GM19239 (cell line): Measurements from ENCODE around the gene PLEKHA7.
"Not testable (repeated sequence)": the region's sequence is repeated elsewhere in the genome, so short reads cannot be mapped to it uniquely, and the experiment has no call there.

Experiments used
- DNase-seq: peaks from one replicate; pipeline ENCODE4 v3.0.0; 2011; ENCODE audit warnings: low spot score; ENCODE audit not compliant: insufficient read length
- FAIRE-seq: peaks from 2 replicates; lab custom pipeline; 2011; peaks lifted over from hg19 to GRCh38; lab: Jason Lieb, UNC

Gene PLEKHA7

GRCh38 chr11:16982809-16983208, 31.4 kb downstream of the PLEKHA7 start:
- FAIRE-seq, result peak; percentile 52
- no peak for DNase-seq

- FAIRE-seq (no peak), DNase-seq (no peak)
Observed at GRCh38 chr11:16982256-16982671, 31.9 kb downstream of the PLEKHA7 start.

DNA sequence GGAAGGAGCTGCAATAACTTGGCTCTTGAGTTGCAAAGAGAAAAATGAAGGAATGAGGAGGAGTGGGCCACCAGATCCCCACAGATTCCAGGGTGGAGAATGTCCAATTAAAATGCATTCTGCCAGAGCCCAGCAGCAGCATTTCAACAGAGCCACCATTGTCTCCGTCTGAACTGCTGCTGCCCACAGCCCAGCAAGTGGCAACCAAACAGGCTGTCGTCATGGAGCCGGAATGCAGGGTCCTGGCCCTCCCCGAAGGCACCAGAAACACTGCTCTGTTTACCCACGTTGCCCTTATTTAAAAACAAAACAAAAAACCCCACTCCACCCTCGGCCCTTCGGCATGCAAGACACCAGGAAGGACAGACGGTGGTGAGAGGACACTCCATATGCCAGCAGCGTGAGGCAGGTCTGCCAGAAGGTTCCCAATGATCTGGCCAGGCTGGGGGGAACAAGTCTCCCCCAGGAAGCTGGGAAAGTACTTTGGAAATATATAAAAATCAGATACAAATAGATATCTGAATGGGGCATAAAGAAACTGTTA, 32.5 kb downstream of the PLEKHA7 start:
- DNase-seq (no peak), FAIRE-seq (no peak)

DNA sequence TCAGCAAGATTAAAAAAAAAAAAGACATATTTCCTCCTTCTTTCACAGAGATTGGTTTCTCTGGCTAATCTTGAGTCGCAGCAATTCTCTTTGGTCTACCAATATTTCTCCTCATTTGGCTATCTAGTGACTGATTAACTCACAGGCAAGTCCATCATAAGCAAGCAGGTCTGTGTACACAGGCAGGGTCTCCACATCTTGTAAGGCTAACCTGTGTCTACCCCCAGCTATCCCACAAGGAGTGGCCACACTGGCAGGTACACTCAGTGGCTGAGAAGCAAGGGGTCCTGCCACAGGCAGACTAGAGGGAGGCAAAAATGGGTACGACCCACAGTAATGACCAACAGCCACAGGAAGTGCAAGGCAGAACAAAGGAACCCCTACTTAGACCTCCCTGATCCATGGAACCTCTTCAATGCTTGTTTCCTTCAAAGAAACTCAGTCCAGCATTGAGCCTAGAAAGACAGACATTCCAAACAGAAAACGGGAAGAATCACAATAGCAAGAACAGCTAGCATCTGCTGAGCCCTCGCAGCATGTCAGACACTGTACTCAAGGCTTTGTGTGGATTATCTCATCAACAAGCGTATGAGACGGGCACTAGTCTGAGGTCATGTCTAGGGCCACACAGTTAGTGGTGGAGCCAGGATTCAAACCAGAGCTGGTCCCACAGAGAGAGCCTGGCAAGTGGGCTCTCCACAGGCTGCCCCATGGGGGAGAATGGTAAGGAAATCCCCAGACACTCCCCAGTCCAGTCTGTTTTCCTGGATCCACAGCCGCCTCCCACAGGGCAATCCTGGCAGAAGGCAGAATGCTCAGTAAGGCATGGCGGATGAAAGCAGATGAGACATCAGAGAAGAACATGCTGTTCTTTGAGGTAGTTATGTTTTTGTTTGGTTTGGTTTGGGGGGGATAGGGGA, 34.3 kb downstream of the PLEKHA7 start:
- DNase-seq (no peak), FAIRE-seq (no peak)

DNA sequence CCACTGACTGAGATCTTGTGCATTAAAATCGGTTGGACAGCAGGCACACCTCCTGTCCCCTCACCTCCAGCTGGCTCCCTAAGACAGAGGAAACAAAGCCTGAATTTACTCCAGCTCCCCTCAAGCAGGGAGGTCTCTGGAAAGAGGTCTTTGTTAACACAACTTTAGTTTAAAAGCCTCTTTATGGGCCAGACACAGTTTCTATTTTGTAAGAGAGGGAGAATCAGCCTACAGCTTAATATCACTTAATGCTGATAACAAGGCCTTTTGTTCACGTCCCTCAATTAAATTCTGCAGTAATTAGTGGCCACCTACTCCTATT, 36.3 kb downstream of the PLEKHA7 start:
- DNase-seq, result no peak
- FAIRE-seq, result no peak

- FAIRE-seq, result no peak
- no peak for DNase-seq
Observed at GRCh38 chr11:16977136-16977993, 36.8 kb downstream of the PLEKHA7 start.

DNA sequence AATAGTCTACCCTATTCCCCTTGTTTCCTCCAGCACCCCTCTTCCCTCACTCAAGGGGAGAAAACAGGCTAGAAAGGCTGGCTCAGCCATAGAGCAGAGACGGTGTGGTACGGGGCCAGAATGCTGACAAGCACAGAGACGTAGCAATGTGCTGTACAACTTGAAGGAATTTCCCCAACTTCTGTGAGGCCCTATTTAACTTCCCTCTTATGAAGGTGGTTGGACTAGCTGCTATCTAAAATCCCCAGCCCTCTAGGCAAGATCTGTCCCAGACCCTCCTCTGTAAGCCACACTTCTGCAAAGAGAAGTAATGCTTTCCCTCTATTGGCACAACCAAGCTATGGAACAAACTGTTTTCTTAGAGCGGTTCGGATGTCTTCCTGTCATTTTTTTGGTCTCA, 37.8 kb downstream of the PLEKHA7 start:
- no peak for DNase-seq
- FAIRE-seq, result no peak

GRCh38 chr11:16975906-16976305, 38.3 kb downstream of the PLEKHA7 start:
- FAIRE-seq (no peak), DNase-seq (no peak)

- DNase-seq (no peak), FAIRE-seq (no peak)
Observed at GRCh38 chr11:16973338-16973964, 40.8 kb downstream of the PLEKHA7 start.

DNA sequence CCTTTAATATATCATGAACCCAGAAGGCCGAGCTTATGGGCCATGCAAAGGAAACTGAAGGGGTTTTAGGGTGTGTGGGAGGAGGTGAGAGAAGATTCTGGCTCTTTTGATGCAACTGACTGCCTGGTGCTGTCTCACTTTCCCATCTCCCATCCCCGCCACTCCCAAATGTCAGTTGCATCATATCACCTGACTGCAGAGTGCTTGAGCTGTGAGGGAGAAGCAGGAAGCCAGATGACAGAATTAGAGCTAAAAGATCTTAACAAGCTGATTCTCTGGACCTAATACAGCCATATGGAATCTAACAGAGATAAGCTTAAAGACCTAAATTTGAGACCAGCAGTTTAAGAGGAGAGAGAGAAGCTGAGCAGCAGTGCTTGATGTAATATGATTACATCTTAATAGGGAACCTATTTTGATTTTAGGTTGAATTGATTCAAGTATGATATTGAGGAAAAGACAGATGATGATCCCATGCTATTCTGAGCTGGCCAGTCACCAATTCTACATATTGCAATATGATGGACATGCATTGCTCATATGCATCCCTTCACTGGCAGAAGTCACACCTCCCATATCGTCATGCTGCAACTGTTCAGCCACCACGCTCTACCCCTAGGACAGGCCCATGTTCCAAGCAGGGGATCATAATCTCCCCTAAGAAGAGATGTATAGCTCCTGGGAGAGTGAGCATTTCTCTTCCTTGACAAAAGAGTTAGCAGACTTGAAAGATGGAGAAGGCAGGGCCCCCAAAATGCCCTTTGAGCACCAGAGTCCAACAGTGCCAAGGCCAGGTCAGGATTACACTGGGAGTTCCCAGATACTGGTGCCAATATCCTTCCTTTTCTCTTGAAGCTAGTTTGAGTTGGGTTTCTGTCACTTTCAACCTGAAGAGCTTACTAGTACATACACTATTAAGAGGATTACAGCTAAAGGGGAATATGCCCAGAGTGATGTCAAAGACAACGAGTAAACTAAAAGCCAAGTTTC, 44.9 kb downstream of the PLEKHA7 start:
- FAIRE-seq, result no peak
- no peak for DNase-seq

DNA sequence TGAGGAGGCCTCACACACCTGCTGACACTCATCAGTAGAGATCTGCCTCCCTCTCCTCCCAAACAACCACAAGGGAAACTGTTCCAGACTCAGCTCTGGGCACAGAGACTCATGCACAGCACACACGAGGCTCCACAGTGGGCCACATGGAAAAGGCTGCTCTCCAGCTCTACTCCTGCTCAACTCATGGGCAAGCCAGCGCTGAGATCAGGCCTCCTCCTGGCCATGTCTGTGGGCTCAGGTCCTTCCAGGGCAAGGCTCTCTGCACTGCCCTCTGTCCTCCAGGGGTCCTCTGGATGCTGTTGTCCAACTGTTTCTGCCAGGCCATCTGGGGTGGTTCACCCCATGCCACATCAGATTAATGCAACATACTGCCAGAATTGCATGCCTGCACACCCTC, 46.0 kb downstream of the PLEKHA7 start:
- no peak for DNase-seq
- FAIRE-seq, result no peak

DNA sequence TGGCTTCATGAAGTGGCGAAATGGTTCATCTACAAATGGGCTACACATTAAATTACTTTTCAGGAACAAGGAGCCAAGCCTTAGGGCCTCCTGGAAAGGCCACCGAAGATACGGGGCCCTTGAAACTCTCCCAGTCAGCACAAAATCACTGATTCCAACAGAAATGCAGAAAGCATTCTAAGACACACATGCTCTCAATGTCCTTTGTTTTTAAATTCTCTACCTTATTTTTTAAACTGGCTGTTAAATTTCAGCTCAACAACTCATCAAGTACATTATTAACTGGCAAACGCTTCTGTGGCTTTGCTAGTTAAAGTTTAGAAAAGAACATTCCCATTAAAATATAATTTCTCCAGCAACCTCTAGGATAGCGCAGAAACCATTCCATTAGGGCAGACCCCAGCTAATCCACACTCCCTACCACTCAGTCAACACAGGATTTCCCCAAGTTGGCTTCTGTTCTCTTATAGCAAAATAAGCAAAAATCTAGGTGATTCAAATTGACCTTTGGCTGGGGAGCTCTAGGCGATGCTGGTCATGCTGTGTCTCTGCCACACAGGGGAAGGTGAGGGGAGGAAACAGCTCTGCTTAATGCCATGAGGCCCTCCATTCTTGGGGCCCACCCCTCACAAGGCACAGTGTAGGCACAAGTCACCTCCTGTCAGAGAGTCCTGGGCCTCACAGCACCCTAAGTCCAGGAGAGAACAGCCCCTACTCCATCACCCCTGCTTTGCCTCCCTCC, 47.1 kb downstream of the PLEKHA7 start:
- DNase-seq (no peak), FAIRE-seq (no peak)

DNA sequence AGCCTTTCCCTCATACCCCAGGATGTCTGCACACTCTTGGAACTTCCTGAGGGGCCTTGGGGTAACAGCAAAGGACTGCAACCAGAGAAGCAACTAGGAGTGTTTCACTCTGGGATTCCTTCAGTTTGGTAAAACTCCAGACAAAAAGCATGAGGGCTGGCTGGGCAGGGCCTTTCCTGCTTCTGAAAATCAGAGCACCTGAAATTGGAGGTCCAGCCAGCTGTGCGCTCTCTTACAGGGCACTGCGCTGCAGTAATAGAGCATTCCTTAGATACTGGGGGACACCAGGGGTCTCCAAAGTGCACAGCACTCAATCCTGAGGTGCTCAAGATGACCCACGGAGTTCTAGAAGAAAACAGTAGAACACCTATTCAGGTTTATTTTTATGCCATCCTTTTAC, 49.7 kb downstream of the PLEKHA7 start:
- no peak for FAIRE-seq
- DNase-seq, result no peak

DNA sequence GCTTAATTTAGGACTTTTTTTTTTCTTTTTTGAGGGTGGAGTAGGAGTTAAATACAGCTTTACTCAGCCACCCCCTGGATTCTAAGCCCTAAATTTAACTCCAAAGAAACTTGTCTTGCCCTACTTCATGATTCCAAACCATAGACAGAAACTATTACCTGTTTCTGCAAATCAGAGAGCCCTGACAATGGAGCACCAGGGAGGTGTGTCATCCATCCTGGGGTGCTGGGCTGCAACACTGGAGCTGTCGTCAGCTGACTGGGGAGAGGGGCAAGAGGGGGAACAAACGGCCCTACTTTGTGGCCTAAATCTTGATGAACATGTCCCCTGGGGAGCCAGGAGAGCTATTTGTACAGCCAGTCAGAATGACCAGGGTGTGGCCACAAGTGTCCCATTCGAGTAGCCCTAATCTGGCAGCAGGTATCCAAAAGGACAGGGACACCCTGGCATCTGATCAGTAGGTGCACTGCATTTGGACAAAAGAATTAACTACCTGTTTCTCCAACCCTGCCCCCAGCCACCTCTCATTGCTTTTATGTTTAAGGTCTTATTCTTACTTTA, 50.8 kb downstream of the PLEKHA7 start:
- FAIRE-seq (no peak), DNase-seq (no peak)

DNA sequence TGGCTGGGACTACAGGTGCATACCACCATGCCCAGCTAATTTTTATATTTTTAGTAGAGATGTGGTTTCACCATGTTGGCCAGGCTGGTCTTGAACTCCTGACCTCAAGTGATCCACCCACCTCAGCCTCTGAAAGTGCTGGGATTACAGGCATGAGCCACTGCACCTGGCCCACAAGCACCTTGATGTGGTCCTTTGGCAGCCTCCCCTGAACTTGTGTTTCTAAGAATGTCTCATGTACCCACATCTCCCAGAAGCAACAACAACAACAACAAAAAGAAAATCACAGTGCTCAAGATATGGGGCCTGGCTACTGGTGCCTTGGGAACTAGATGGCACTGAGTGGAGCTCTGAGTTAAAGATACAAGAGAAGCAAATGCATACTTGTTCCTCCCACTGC, 51.6 kb downstream of the PLEKHA7 start:
- not testable (repeated sequence) for DNase-seq, FAIRE-seq

GRCh38 chr11:16962146-16962545, 52.1 kb downstream of the PLEKHA7 start:
- FAIRE-seq (no peak), DNase-seq (no peak)

DNA sequence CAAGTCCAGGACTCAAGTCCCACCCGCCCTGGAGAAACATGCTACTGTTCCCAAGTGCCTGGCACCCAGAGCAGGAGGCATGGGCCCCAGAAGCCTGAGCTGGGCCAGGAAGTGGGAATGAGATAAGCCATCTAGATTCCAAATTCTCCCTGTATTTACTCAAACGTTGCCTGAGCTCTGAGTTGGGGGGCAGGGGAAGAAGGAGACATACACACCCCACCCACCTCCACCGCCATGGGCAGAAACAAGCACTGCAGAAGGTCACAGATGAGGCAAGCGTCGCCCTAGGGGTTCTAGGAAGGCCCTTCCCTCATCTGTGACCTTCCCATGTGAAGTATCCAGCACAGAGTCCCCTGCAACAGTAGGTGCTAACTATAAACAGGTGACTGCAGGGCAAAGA, 54.0 kb downstream of the PLEKHA7 start:
- DNase-seq (no peak), FAIRE-seq (no peak)

DNA sequence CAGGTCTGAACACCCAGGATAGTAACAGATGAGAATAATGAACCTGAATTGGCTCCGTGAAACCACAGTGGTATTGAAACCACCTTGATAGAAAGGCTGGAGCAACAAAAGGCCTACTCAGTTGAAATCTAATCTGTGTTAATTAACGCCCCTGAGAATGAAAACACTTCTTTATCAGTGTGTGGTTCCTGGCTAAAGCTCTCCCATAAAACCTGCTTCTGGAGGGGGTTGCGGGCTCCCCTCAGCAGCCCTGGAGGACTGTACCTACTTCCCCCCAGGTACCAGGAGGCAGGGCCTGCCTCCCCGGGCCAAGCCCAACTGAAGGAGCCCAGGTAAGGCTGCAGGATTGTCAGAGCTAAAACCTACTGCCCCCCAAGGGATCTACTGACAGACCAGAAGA, 54.6 kb downstream of the PLEKHA7 start:
- no peak for DNase-seq
- FAIRE-seq, result no peak
